ENCODE results near the gene STPG4.
"Not testable (repeated sequence)": the region's sequence is repeated elsewhere in the genome, so short reads cannot be mapped to it uniquely, and the experiment has no call there.

STPG4 gene

GRCh38 chr2:47172922-47173695 is 18.0 kb upstream of the STPG4 start:
- no peak for FAIRE-seq

- FAIRE-seq = no peak
These were observed 17.2 kb upstream of the STPG4 start for GRCh38 chr2:47172156-47172921.

DNA sequence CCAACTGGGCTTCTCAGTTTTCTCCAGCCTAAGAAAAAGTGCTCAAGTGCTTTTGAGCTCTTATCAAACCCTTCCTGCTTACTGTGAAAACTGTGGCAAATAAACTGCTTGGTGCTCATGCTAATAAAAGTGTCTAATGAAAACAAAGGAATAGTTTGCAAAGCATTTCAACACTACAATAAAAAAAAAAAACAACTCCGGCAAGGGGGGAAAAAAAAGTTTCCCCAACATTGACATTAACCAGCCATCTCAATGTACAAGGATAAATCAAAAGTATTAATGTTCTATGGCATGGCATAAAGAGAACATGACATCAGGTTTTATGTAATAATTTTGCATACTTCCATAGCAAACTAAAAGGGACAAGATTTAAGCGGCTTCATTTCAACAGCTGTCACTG is 14.7 kb upstream of the STPG4 start:
- no peak for FAIRE-seq

GRCh38 chr2:47168895-47169294 is 13.8 kb upstream of the STPG4 start:
- not testable (repeated sequence) for FAIRE-seq

DNA sequence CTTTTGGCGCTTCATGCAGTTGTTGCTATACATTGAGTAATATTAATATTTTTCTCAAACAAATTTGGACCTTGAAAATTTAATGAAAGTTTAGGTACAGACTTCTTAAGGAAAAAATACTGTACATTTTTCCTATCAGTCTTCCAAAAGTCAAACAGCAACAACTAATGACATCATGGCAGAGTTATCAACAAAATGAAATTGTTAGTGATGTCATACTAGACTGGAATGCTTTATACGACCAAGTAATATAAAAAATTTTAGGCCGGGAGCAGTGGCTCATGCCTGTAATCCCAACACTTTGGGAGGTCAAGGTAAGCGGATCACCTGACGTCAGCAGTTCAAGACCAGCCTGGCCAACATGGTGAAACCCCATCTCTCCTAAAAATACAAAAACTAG is 12.0 kb upstream of the STPG4 start:
- peak; percentile 60 for FAIRE-seq

GRCh38 chr2:47165001-47165555 is 10.0 kb upstream of the STPG4 start:
- no peak for FAIRE-seq

GRCh38 chr2:47162780-47163179 is 7.7 kb upstream of the STPG4 start:
- FAIRE-seq = no peak

DNA sequence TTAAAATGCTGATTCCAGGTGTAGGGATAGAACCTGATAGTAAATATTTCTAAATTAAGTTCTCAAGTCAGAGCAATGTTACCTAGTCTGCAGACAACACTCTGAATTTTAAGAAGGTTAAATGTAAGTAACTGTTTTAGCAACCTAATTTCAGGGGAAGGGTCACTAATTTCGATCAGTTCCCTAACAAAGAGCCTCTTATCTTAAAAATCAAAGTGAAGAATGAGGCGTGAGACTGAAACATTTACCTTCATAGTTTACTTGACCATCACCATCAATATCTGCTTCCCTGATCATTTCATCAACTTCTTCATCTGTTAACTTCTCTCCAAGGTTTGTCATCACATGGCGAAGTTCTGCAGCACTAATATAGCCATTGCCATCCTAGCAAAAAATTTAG is 6.4 kb upstream of the STPG4 start:
- no peak for FAIRE-seq

GRCh38 chr2:47160660-47161059 is 5.6 kb upstream of the STPG4 start:
- peak; percentile 81 for FAIRE-seq

DNA sequence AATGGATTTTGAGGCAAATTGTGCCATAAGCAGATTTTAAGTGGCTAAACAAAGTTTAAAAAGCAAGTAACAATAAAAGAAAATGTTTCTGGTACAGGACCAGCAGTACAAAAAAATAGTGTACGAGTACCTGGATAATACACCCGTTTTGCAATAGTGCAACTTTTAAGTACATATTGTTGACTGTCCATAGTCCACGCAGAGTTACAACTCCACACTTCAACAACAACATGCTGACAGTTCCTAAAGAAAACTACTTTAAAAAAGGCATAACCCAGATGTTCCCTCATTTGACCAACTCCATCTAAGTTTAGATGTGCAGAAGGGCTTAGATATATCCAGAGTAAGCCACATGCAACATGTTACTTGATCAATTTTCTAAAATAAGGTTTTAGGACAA is 5.1 kb upstream of the STPG4 start:
- no peak for FAIRE-seq

DNA sequence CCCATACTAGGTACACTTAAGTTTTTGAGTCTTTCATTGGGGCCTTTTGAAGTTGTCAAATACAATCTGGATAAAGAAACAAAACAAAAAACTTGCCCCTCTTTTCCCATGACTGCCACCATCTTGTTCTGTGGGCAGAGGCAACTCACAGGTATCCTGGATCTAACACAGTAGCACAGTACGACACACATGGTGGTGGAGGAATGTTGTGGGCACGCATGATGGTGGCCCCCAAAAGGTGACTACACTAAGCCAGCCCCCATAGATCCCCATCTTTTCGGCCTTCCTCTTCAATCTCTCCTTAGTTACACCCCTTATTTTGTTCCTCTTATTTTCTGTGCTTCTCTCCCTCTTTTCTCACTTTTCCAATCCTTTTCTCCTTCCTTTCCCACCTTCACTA is 4.5 kb upstream of the STPG4 start:
- peak; percentile 19 for FAIRE-seq

DNA sequence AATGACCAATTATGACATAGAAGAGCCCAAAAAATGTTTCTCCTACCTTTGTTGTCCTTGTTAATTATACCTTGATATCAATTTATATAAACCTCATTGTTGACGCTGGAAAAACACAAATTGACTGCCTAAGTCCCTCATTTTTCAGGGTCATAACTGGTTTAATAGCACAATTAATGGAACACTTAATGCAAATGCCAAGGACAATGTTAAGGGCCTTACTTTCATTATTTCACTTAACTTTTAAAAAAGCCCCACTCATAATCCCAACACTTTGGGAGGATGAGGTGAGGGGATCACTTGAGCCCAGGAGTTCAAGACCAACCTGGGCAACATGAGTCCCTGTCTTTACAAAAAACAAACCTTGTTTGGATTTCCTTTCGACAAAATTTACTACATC is 3.5 kb upstream of the STPG4 start:
- no peak for FAIRE-seq

- no peak for FAIRE-seq
These were observed 2.3 kb downstream of the STPG4 start for GRCh38 chr2:47152803-47153202.

GRCh38 chr2:47150175-47150574 is 4.9 kb downstream of the STPG4 start:
- no peak for FAIRE-seq

- no peak for FAIRE-seq
These were observed 8.1 kb downstream of the STPG4 start for GRCh38 chr2:47147021-47147420.

GRCh38 chr2:47145466-47145865 is 9.6 kb downstream of the STPG4 start:
- FAIRE-seq = no peak

DNA sequence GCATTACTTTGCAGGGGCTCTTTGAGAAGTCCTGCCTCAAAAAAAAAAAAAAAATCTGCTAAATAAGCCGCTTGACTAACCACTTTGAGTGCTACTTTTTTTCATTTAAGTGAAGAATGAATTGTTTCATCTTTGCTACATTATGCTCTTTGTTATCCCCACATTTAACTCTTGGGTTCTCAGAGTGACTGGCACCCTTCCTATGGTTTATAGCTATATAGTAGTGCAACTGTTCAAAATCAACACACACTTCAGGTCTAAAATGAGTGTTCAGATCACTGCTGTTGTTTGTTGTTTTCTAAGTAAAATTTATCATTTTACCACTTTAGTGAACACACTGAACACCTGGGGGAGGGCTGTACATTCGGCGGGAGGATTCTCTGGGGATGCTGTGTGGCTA is 13.6 kb downstream of the STPG4 start:
- no peak for FAIRE-seq

- FAIRE-seq = no peak
These were observed 20.6 kb downstream of the STPG4 start for GRCh38 chr2:47134386-47135090.

DNA sequence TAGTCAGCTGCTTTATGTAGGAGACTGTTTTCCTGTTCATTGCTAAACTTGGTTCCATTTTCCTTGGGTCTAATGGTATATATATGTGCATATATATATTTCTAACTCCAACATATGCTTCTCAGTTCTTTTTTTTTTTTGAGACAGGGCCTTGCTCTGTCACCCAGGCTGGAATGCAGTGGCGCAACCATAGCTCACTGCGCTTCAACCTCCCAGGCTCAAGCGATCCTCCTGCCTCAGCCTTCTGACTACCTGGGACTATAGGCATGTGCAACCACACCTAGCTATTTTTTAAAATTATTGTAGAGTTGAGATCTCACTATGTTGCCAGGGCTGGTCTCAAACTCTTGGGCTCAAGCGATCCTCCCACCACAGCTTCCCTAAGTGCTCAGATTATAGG is 22.1 kb downstream of the STPG4 start:
- FAIRE-seq = no peak

DNA sequence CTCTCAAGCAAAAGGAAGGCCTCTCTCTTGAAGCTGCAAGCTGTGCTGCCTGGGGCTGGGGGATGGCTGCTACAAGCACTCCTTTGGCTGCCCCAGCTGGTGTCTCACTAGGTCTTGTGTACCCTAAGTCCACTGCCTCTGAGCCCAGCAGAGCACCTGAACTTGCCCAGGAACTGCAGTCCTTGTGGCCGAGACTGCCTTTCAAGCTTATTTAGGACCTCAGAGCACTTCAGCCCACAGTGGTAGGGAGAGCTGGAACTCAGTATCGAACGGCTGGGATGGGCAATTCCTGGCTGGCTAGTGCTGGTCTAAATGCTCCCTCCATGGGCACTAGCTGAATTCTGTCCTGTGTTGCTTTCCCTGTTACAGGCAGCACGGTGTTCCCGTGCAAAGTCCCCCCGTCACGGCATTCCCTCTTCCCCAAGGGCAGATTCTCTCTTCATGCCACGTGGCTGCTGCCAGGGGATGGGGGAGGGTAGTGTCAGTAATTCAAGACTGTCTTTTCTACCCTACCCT is 25.9 kb downstream of the STPG4 start:
- no peak for FAIRE-seq

DNA sequence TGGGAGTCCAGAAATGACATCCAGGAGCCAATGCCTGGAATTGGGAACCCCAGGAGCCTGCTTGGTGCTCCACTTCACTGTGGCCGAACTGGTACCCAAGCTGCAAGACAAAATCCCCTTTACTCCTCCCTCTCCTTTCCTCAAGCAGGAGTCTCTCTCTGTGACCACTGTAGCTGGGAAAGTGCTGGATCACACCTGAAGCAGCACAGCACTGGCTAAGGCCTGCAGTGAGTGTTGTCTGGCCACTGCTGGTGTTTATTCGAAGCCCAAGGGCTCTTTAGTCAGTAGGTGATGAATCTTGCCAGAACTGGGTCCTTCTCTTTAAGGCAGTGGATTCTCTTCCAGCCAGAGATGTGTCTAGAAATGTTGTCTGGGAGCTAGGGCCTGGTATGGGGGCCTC is 26.4 kb downstream of the STPG4 start:
- FAIRE-seq = no peak

- no peak for FAIRE-seq
These were observed 27.1 kb downstream of the STPG4 start for GRCh38 chr2:47127862-47128543.

DNA sequence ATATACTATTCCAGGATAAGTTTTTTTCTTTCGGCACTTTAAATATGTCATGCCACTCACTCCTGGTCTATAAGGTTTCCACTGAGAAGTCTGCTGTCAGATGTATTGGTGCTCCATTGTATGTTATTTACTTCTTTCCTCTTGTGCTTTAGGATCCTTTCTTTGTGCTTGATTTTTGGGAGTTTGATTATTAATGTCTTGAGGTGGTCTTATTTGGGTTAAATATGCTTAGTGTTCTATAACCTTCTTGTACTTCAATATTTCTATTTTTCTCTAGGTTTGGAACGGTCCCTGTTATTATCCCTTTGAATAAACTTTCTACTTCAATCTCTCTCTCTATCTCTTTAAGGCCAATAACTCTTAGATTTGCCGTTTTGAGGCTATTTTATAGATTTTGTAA is 28.3 kb downstream of the STPG4 start:
- no peak for FAIRE-seq

Data from G401.6 (cell line).